Fibroblast of peridontal ligament (primary cell): Measurements from ENCODE around the gene PAQR8.
A peak's percentile ranks its signal among the peaks of the same experiment; 100 is the strongest.

Experiments used
- DNase-seq: peaks from one replicate; pipeline ENCODE4 v3.0.0-alpha.2; 2010; ENCODE audit errors: extremely low read depth

The PAQR8 gene

GRCh38 chr6:52347818-52348217, 14.1 kb upstream of the PAQR8 start:
- no peak for DNase-seq

GRCh38 chr6:52351879-52352238, 10.1 kb upstream of the PAQR8 start:
- DNase-seq: no peak

- peak; percentile 97 for DNase-seq
Observed at GRCh38 chr6:52352239-52353018, 9.5 kb upstream of the PAQR8 start.

- no peak for DNase-seq
Observed at GRCh38 chr6:52356017-52356416, 5.9 kb upstream of the PAQR8 start.

GRCh38 chr6:52359403-52359802, 2.5 kb upstream of the PAQR8 start:
- DNase-seq: peak; percentile 29

- DNase-seq: no peak
Observed at GRCh38 chr6:52360028-52360427, 1.9 kb upstream of the PAQR8 start.

- DNase-seq: no peak
Observed at GRCh38 chr6:52360601-52361413, 1.1 kb upstream of the PAQR8 start.

GRCh38 chr6:52361414-52361944, 472 bp upstream of the PAQR8 start:
- DNase-seq: peak; percentile 70

- DNase-seq: no peak
Observed at GRCh38 chr6:52362443-52363227, 684 bp downstream of the PAQR8 start.

- DNase-seq: no peak
Observed at GRCh38 chr6:52363228-52363867, 1.4 kb downstream of the PAQR8 start.

GRCh38 chr6:52364480-52365166, 2.7 kb downstream of the PAQR8 start:
- DNase-seq: no peak

GRCh38 chr6:52365317-52365716, 3.4 kb downstream of the PAQR8 start:
- DNase-seq: no peak

GRCh38 chr6:52365866-52366540, 4.1 kb downstream of the PAQR8 start:
- DNase-seq: peak; percentile 35

- no peak for DNase-seq
Observed at GRCh38 chr6:52368002-52368401, 6.1 kb downstream of the PAQR8 start.

GRCh38 chr6:52369234-52369633, 7.3 kb downstream of the PAQR8 start:
- DNase-seq: no peak

- DNase-seq: peak; percentile 76
Observed at GRCh38 chr6:52371656-52372191, 9.8 kb downstream of the PAQR8 start.

- DNase-seq: no peak
Observed at GRCh38 chr6:52373151-52373690, 11.3 kb downstream of the PAQR8 start.

- no peak for DNase-seq
Observed at GRCh38 chr6:52374247-52374646, 12.3 kb downstream of the PAQR8 start.

- DNase-seq: peak; percentile 39
Observed at GRCh38 chr6:52375780-52376556, 14.0 kb downstream of the PAQR8 start.
